Gastrocnemius medialis (tissue), 4 donors: ENCODE results near the gene APBA2.

Experiments
- POLR2A ChIP-seq, 2 donors: fragments of 450-650 bp; IDR thresholded peaks; one replicate each; pipeline ENCODE4 v1.6.1; 2017; ENCODE audit warnings: antibody characterized with exemption in 2 of 2, mild to moderate bottlenecking in 2 of 2, moderate library complexity in 2 of 2
- TF ChIP-seq, protein P1 (sequence below), 5 experiments: fragments of 450-650 bp in 3 of 5; fragments of 200-600 bp in 2 of 5; sonication (generic) in 2 of 5; IDR thresholded peaks in 4 of 5; conservative IDR thresholded peaks in 1 of 5; 1 replicate in 4 of 5; 2 replicates in 1 of 5; pipeline ENCODE4 v1.5.1; 2016 to 2019; ENCODE audit warnings: antibody characterized with exemption in 5 of 5, mild to moderate bottlenecking in 3 of 5, moderate library complexity in 3 of 5

GRCh38 chr15:29124581-29125381, 239.0 kb downstream of the APBA2 start:
- TF ChIP-seq, protein P1, sequence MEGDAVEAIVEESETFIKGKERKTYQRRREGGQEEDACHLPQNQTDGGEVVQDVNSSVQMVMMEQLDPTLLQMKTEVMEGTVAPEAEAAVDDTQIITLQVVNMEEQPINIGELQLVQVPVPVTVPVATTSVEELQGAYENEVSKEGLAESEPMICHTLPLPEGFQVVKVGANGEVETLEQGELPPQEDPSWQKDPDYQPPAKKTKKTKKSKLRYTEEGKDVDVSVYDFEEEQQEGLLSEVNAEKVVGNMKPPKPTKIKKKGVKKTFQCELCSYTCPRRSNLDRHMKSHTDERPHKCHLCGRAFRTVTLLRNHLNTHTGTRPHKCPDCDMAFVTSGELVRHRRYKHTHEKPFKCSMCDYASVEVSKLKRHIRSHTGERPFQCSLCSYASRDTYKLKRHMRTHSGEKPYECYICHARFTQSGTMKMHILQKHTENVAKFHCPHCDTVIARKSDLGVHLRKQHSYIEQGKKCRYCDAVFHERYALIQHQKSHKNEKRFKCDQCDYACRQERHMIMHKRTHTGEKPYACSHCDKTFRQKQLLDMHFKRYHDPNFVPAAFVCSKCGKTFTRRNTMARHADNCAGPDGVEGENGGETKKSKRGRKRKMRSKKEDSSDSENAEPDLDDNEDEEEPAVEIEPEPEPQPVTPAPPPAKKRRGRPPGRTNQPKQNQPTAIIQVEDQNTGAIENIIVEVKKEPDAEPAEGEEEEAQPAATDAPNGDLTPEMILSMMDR (IDR thresholded peaks at IDR 0.05 in 4 of 5, conservative IDR thresholded peaks at IDR 0.05 in 1 of 5) = no peak
- TF ChIP-seq POLR2A (IDR thresholded peaks at IDR 0.05) = no peak
